Measurements from ENCODE around the gene PGAM5. TPM values are rescaled to one million over a fixed set of nuclear protein-coding genes. Genes with fewer than 3 reads are reported as not detected.

PGAM5 gene
- total RNA-seq, 2 experiments from 2014 or later: 12.8 to 15.1 TPM

DNA sequence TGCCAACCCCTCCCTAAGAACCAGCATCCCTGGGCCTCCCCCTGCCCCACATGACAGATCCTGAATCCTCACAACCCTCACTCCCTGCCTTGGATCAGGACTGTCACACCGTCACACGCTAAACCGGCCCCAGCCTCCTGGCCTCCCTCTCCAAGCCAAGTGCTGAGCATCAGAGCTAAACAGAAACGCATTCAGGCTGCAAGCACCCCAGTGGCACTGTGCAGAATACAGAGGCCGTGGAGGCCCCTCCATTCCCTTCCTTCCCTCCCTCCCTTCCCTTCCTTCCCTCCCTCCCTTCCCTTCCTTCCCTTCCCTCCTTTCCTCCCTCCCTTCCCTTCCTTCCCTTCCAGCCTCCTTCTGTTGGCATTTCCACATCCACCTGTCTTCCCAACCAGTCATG is 36.1 kb upstream of the PGAM5 start:
- ATAC-seq (ENCODE audit: poor library complexity) (no peak), DNase-seq (no peak)
- no peak overlapping the region for H3K4me3 ChIP-seq (ENCODE audit: low read length)
- H3K27me3 ChIP-seq (ENCODE audit: control insufficient read depth in 1 of 2, insufficient read depth in 2 of 2, low read length in 2 of 2): no peaks in the 10 kb centered on the region
- H3K27ac ChIP-seq (ENCODE audit: low read depth in 1 of 2, low read length in 2 of 2): no peak overlapping the region
- Mint-ChIP-seq H3K4me3 (no peak overlapping the region), H3K27ac (no peak overlapping the region), H3K9me3 (no peaks in the 10 kb centered on the region), H3K4me1 (ENCODE audit: low read depth) (peaks cover 4% of the 10 kb centered on the region), H3K36me3 (ENCODE audit: low read depth) (peaks cover 83% of the 10 kb centered on the region), H3K27me3 (no peaks in the 10 kb centered on the region)
- POLR2A ChIA-PET: no interaction called here
- H3K9me3 ChIP-seq (ENCODE audit: control insufficient read depth in 1 of 2, insufficient read depth in 1 of 2, low read length in 2 of 2): no peaks in the 10 kb centered on the region
- CTCF ChIA-PET: no interaction called here
- H3K4me1 ChIP-seq (ENCODE audit: insufficient read depth, low read length): peaks cover 7% of the 10 kb centered on the region
- peaks cover 64% of the 10 kb centered on the region for H3K36me3 ChIP-seq (ENCODE audit: insufficient read depth, low read length)
- TF ChIP-seq CTCF (IDR thresholded peaks at IDR 0.05): no peak
- intact Hi-C loops (cut with DNase I, micrococcal nuclease): no loop called here

DNA sequence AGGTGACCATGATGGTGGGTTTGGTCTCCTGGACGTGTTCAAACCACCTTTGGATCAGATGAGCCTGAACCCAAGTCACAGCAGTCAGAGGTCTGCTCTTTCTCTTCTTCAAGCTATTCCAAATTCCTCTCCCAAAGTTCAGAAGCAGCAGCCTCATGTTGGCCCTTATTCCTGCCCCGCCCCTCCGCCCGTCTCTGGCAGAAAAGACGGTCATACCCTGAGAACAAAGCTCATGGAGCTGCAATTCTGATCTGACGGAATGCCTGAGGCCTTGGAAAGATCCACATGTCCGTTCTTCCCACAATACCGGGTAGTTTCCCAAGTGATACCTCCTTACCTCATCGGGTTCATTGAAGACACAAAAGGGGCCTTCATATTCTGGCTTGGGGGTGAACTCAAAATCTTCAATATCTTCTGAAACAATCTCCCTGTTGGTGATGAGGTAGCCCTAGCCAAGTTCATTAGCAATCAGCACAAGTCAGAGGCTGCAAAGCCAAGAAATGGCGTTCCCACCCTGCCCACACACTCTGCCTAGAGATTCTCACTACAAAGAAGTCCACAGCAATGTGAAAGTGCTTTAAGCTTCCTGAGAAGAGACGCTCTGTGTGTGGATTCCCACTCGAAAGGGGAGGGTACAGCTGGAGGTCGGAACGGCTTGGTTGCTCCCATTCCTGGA is 34.7 kb upstream of the PGAM5 start:
- peaks cover 87% of the 10 kb centered on the region for H3K36me3 Mint-ChIP-seq (ENCODE audit: low read depth)
- POLR2A ChIA-PET: no interaction called here

DNA sequence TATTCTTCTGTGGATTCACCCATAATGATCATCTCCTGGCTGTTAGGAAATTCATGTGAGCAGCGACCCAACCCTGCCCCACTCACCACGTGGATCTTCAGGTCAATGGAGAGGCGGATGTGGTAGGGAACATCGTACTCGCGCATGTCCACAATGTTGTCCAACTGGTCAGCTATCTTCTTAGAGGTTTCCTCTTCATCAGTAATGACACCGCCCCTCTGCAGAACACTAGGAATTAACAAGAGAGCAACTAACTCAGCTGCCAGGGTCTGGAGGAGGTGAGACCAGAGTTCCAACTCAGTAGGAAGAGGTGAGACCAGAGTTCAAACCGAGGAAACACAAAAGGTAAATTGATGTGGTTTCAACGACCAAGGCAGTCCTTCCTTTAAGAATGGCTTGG is 33.1 kb upstream of the PGAM5 start:
- Mint-ChIP-seq H3K4me1 (ENCODE audit: low read depth) (no peaks in the 10 kb centered on the region), H3K9me3 (no peaks in the 10 kb centered on the region), H3K27me3 (no peaks in the 10 kb centered on the region), H3K4me3 (no peak overlapping the region), H3K36me3 (ENCODE audit: low read depth) (peaks cover 79% of the 10 kb centered on the region), H3K27ac (no peak overlapping the region)
- Histone ChIP-seq H3K4me3 (ENCODE audit: low read length) (no peak overlapping the region), H3K9me3 (ENCODE audit: control insufficient read depth in 1 of 2, insufficient read depth in 1 of 2, low read length in 2 of 2) (no peaks in the 10 kb centered on the region), H3K4me1 (ENCODE audit: insufficient read depth, low read length) (no peaks in the 10 kb centered on the region), H3K27ac (ENCODE audit: low read depth in 1 of 2, low read length in 2 of 2) (no peak overlapping the region), H3K27me3 (ENCODE audit: control insufficient read depth in 1 of 2, insufficient read depth in 2 of 2, low read length in 2 of 2) (no peaks in the 10 kb centered on the region), H3K36me3 (ENCODE audit: insufficient read depth, low read length) (peaks cover 59% of the 10 kb centered on the region)
- ATAC-seq (ENCODE audit: poor library complexity): no peak
- POLR2A ChIA-PET: no interaction called here
- CTCF ChIA-PET: no interaction called here
- DNase-seq: no peak
- intact Hi-C loops (cut with DNase I, micrococcal nuclease): no loop called here
- no peak for TF ChIP-seq CTCF (IDR thresholded peaks at IDR 0.05)

More for the DNA sequence above, 34.7 kb upstream of the PGAM5 start:
- no peak overlapping the region for H3K4me3 ChIP-seq (ENCODE audit: low read length)
- no peaks in the 10 kb centered on the region for H3K27me3 ChIP-seq (ENCODE audit: control insufficient read depth in 1 of 2, insufficient read depth in 2 of 2, low read length in 2 of 2)
- peaks cover 7% of the 10 kb centered on the region for H3K4me1 ChIP-seq (ENCODE audit: insufficient read depth, low read length)
- Mint-ChIP-seq H3K27ac (no peak overlapping the region), H3K9me3 (no peaks in the 10 kb centered on the region), H3K4me1 (ENCODE audit: low read depth) (peaks cover 4% of the 10 kb centered on the region), H3K27me3 (no peaks in the 10 kb centered on the region), H3K4me3 (no peak overlapping the region)
- H3K9me3 ChIP-seq (ENCODE audit: control insufficient read depth in 1 of 2, insufficient read depth in 1 of 2, low read length in 2 of 2): no peaks in the 10 kb centered on the region
- no peak for DNase-seq
- ATAC-seq (ENCODE audit: poor library complexity): no peak
- peaks cover 66% of the 10 kb centered on the region for H3K36me3 ChIP-seq (ENCODE audit: insufficient read depth, low read length)
- no peak overlapping the region for H3K27ac ChIP-seq (ENCODE audit: low read depth in 1 of 2, low read length in 2 of 2)
- CTCF ChIA-PET: no interaction called here
- intact Hi-C loops (cut with DNase I, micrococcal nuclease): no loop called here
- TF ChIP-seq CTCF (IDR thresholded peaks at IDR 0.05): no peak
